Stimulated activated CD8-positive, alpha-beta memory T cell treated with anti-CD3 and anti-CD28 coated beads, Interleukin-12 subunit alpha, Interleukin-12 subunit beta, amount 100 ng/mL, for 1 hour (primary cell): ENCODE results near the gene HAUS5.
"Not testable (repeated sequence)": the region's sequence is repeated elsewhere in the genome, so short reads cannot be mapped to it uniquely, and the experiment has no call there.

Experiments used
- DNase-seq: peaks from one replicate; pipeline ENCODE4 v3.0.0-alpha.2; 2020; ENCODE audit warnings: low read depth

Gene HAUS5

GRCh38 chr19:35612559-35613321, at the start of gene HAUS5:
HAUS5 (plus strand) TSS chr19:35612735; CDS start chr19:35612795, 60 bp downstream.
- DNase-seq, result peak; percentile 93

GRCh38 chr19:35562776-35563175, 49.8 kb upstream of the HAUS5 start:
- DNase-seq, result no peak

GRCh38 chr19:35563207-35563829, 49.2 kb upstream of the HAUS5 start, which contains the start of gene ATP4A:
ATP4A (minus strand) TSS chr19:35563658; CDS start chr19:35563629, 29 bp downstream.
- no peak for DNase-seq

- DNase-seq, result no peak
Measured at GRCh38 chr19:35565016-35565856, 47.3 kb upstream of the HAUS5 start.

GRCh38 chr19:35566738-35567137, 45.8 kb upstream of the HAUS5 start:
- DNase-seq, result no peak

- DNase-seq, result no peak
Measured at GRCh38 chr19:35569281-35569781, 43.2 kb upstream of the HAUS5 start.

GRCh38 chr19:35571406-35571965, 41.0 kb upstream of the HAUS5 start:
- DNase-seq, result no peak

- DNase-seq, result no peak
Measured at GRCh38 chr19:35577918-35578317, 34.6 kb upstream of the HAUS5 start.

GRCh38 chr19:35578707-35579106, 33.8 kb upstream of the HAUS5 start:
- DNase-seq, result no peak

- no peak for DNase-seq
Measured at GRCh38 chr19:35582760-35583159, 29.8 kb upstream of the HAUS5 start.

- no peak for DNase-seq
Measured at GRCh38 chr19:35585848-35586247, 26.7 kb upstream of the HAUS5 start, which contains the start of gene PMIS2. PMIS2 (plus strand) TSS chr19:35586173; CDS start chr19:35586260, 87 bp downstream.

GRCh38 chr19:35587321-35587720, 25.2 kb upstream of the HAUS5 start:
- DNase-seq, result no peak

- DNase-seq, result no peak
Measured at GRCh38 chr19:35590875-35591274, 21.7 kb upstream of the HAUS5 start.

GRCh38 chr19:35592226-35592625, 20.3 kb upstream of the HAUS5 start:
- no peak for DNase-seq

GRCh38 chr19:35595026-35595425, 17.5 kb upstream of the HAUS5 start:
- not testable (repeated sequence) for DNase-seq

- DNase-seq, result no peak
Measured at GRCh38 chr19:35595928-35596327, 16.6 kb upstream of the HAUS5 start.

- no peak for DNase-seq
Measured at GRCh38 chr19:35596366-35596999, 16.1 kb upstream of the HAUS5 start.

GRCh38 chr19:35601971-35602370, 10.6 kb upstream of the HAUS5 start:
- DNase-seq, result no peak

- DNase-seq, result not testable (repeated sequence)
Measured at GRCh38 chr19:35604436-35604835, 8.1 kb upstream of the HAUS5 start.

GRCh38 chr19:35607170-35607569, 5.4 kb upstream of the HAUS5 start:
- not testable (repeated sequence) for DNase-seq

- DNase-seq, result no peak
Measured at GRCh38 chr19:35607661-35608060, 4.9 kb upstream of the HAUS5 start.
